UCSD-AML1 (cell line): ENCODE measurements around the gene SGPL1.

Source experiments
- DNase-seq: peaks from one replicate; lab custom pipeline; 2025; ENCODE audit not compliant: unreplicated experiment; lab: John Stamatoyannopoulos, UW

The SGPL1 gene

GRCh38 chr10:70905071-70906021, 89.6 kb downstream of the SGPL1 start:
- DNase-seq: no peak

DNA sequence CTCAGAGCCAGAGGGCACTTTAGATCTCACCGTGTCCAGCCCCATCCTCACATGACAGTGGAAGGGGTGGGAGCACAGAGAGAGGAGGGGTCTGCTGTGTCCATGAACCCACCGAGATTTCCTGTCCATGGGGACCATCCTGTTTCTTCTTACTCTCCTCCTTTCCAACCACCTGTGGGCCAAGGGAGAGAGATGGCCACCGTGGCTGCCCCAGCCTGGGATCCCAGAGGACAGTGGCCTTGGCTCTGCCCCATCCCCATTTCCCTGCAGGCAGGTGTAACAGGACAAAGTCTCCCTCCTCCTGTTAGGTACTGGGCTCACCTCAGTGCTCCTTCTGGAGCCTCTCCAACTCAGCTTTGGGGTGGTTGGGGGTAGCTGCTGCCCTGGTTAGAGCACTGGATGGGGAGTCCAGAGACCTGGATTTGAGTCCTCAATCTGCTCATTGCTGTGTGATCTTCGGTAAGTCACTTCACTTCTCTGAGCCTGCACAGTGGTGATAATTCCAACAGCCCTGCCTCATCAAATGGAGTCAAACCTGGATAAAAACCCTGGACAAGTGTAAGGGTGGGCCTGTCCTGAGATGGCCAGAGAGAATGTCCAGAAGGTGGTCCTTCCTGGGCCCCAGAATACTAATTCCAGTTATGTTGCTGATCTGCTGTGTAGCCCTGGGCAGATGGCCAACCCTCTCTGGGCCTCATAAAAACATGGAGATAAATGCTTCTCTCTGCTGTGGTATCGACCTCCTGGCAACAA, 90.5 kb downstream of the SGPL1 start:
- no peak for DNase-seq

DNA sequence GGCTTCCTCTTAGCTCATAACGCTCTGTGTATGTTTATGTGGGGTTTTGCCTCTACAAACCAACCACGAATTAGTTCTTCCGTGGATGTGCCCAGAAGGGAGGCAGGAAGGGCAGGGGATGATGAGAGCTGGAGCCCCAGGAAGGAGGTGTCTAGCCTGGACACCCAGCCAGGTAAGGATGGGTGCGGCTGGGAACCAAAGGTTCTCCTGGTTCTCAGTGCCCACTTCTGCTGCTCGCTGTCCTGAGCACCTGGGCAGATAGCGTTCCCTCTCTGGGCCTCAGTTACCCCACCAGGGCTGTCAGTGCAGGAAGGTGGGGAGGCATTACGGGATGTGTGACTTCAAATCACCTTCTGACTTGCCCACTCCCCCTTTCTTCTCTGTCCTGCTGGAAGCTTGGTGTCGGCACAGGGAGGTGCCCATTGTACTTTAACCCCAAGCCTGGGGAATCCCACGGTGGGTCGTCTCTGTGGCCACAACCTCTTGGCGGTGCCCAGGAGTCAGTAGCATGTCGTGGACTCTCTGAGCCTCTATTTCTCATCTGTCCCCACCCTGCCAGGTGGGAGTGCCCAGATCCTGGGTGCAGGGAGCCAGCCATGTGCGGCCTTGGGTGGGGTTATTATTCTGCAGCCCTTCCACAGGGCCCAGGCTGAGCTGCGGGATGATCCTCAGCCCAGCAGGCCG, 91.3 kb downstream of the SGPL1 start:
- no peak for DNase-seq

DNA sequence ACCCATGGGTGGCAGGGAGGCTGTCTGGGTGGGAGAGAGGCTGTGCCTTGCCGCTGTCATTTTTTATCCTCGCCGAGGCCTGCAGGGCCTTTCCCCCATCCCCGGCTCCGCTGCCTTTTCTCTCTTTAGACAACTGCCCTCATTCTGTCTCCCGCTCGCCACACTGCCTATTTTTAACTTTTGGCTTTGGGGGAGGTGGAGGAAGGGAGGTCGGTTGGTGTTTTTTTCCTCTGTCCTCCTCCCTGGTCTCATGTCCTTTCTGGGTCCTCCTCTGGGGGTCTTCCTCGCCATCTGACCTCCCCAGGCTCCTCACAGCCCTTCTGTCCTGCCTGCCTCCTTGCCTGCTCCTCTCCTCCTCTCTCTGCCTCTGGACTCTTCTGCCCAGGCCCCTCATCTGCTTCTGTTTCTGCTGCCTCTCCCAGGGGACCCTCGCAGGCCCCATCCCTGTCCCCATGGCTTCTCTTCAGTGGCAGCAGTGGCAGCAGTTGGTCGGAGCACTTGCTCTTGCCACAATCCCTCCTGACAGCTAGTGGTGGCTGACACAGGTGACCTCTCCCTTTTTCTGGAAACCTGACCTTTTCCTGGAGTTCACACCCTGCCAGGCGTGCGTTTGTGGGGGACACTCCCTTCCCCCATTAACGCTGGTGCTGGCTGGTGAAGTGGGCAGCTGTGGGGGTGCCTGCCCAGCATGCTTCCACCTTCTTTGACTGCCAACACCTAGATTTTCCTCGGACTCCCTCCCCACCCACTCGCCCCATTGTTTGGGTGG, 92.1 kb downstream of the SGPL1 start:
- DNase-seq: no peak

GRCh38 chr10:70908406-70909296, 92.9 kb downstream of the SGPL1 start:
- DNase-seq: no peak

DNA sequence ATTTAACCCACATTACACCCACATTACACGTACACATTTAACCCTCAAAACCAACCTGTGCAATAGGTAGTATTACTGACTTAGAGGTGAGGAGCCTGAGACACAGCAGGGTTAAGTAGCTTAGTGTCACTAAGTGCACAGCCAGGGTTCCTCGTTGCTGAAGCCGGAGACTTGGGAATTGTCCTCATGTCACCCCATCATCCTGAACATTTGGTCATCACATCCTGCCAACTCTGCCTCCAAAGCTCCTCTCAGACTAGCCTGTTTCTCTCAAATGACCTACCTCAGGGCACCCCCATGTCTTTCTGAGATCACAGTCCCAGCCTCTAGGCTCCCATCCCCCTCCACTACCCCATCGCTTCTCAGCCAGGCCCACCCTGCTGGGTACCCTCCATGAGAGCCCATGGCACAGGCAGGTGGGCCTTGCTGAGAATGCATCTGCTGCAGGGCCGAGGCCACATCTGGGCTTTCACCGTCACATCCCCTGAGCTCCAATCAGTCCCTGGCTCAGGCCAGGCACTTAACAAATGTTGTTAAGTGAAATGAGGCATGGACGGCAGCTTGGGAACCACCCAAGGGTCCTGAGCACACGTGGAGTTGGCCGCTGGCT, 93.7 kb downstream of the SGPL1 start:
- DNase-seq: no peak

DNA sequence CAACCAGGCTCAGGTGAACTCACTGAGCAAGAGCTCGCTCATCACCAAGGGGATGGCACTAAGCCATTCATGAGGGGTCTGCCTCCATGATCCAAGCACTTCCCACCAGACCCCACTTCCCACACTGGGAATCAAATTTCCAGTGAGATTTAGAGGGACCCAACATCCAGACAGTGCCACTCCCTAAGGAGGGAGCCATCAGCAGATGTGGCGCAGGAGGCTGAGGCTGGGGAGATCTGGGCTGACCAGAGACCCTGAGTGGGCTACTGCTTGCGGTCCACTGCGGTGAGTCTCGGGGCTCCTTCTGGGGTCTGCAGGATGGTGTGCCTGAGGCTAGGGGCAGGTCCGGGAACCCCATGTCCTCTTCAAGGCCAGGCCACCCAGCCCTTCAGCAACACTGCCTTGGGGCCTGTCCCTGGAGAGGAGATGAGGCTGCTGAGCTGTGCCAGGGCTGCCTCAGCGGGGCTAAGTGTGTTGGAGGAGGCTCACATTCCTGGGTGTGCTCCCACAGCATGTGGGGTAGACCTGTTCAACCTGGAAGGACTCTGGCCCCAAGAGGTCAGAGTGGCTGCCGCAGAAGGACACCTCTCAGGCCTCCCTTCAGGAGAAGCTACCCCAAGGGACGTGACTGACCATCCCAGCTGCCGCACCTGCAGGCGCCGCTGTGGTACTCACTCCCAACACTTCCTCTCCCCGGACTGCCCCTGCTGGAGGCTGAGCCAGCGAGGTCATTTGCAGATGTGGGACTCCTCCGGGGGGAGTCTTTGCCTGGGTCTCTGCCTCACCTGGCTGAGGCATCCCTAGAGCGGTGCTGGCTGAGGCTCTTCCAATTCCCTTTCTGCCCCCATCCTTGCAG, 95.0 kb downstream of the SGPL1 start:
- no peak for DNase-seq

DNA sequence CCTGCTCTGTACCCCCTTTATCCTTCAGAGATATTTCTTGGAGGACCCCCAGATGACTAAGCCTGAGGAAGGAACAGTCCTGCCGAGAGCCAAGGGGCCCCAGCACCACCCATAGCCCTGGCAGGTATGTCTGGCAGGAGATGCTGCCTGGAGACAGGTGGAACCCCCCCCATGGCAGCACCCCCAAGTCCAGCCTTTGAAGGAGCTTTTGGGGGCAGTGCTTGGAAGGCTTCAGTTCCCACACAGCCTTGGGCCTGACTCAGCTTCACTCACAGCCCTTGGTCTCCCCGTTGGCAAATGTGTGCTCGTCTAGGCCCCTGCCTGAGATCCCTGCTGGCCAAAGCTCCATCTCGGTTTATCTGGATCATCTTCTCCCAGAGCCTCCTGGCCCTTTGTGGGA, 95.6 kb downstream of the SGPL1 start:
- no peak for DNase-seq

GRCh38 chr10:70912556-70912955, 96.8 kb downstream of the SGPL1 start:
- DNase-seq: no peak

DNA sequence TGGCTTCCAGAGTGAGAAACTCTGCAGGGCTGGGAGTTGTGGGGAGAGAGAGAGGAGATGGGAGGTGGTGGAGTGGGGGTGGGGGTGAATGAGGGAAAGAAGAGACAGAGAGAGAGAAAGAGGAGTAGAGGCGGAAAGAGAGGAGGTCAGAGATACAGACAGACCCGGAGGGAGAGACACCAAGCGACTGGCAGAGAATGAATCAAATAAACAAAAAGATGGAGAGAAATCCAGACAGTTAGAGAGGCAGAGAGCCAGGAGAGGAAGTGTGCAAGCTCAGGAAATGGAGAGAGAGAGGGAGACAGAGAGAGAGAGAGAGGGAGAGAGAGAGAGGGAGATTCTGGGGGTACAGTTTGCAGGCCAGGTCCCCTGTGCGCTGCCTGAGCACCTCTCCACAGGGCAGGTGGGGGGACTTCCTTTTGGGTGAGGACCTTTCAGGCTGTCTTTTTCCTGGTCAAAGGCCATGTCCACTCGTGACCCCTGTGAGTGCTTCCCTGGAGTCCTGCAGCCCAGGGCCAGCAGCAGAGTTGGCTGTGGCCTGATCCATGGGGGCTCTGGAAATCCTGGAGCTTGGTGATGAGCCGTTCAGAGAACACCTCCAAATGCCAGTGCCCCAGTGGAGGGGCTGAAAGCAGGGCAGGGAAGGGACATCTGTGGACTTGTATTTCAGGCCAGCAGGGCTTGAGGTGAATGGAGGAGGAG, 97.6 kb downstream of the SGPL1 start:
- no peak for DNase-seq

DNA sequence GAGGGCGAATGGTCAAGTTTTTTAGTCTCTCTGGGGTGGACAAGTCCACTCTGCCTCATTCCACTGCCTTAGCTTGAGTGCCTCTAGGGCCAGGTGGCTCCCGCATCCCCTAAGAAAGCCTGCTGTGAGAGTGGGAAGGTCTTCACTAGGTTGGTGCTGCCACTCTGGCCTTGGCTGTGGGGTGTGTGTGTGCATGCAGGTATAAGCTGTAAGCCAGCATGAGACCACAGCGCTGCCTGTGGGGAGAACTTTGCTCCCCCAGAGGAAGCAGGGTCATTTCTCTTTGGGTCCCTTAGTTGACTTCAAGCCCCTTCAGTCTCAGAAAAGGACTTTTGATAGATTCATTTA, 98.1 kb downstream of the SGPL1 start:
- DNase-seq: no peak

GRCh38 chr10:70914316-70914864, 98.6 kb downstream of the SGPL1 start:
- DNase-seq: no peak

- DNase-seq: no peak
Observed at GRCh38 chr10:70915206-70915605, 99.5 kb downstream of the SGPL1 start.

DNA sequence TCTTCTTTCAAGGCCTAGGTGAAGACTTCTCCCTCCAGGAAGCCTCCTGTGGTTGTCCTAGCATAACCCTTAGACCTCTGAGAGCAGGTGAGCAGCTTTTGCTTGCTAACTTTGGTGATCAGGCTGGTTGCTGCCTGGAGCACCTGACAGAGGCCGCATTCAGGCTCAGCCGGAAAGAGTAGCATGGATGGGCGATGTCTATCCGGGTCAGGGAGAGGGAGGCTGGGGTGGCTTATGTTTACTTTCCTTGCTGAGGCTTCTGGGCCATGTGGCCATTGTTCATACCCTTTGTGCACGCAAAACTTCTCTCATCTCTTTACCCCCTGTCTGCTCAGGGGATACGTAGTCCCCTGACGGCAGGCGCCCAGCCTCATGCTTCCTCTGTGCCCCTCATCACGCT, 100.1 kb downstream of the SGPL1 start:
- DNase-seq: no peak

- no peak for DNase-seq
Observed at GRCh38 chr10:70916241-70916640, 100.5 kb downstream of the SGPL1 start.

DNA sequence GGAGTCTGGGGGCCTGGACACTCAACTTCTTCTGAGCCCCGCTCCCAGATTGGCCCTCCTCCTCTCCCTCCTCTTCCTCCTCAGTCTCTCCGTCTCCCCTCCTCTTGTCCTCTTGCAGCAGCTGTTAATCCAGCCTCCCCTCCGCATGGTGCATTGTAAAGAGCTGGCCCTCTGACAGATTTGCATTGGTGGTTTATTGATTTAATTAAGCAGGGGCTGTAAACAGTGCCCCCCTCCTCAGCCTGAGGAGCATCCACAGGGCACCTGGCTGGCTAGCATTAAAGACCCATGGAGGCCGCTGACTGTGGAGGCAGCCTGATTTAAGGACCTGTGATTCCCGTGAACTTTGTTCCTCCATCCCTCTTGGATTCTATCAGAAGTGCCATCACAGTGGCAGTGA, 101.5 kb downstream of the SGPL1 start:
- no peak for DNase-seq

DNA sequence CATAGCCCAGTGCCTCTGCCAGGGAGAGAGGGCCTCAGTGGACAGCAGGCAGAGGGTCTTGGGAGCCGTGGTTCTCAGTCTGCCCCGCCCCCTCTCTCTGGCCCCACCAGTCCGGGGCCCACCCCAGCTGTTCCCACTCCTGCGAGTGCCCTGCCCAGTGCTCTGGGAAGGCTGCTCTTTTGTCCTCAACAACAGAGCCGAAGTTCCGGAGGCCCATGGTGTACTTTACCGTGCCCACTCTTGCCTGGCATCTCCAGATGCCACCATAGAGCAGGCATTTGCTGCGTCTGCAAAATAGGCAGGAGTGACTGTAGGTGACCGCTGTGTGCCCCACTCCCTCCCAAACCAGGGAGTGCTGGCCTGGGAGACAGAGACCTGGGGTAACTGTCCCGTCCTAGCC, 101.9 kb downstream of the SGPL1 start:
- no peak for DNase-seq
